NCI-H226 (cell line): ENCODE results near the gene CPS1.

Source experiments
- DNase-seq: peaks from one replicate; pipeline ENCODE4 v3.0.0-alpha.2; 2015

CPS1 gene

DNA sequence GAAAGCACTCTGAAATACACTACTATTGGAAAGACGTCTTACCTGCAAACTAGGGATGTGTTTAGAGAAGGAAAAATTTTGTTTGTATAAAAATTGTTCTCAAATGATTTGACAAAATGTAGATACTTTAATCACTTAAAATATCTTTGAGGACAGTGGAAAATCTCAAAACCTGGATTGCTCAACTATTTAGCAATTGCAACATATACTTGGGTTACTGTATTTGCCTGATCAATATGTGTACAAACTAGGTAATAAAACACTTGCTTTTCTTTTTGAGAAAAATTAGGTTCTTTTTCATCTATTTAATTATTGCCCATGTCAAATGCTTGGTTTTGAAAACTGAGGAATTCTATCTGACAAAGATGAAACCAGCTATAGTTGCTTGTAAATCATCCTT is 60.9 kb downstream of the CPS1 start:
- no peak for DNase-seq

DNA sequence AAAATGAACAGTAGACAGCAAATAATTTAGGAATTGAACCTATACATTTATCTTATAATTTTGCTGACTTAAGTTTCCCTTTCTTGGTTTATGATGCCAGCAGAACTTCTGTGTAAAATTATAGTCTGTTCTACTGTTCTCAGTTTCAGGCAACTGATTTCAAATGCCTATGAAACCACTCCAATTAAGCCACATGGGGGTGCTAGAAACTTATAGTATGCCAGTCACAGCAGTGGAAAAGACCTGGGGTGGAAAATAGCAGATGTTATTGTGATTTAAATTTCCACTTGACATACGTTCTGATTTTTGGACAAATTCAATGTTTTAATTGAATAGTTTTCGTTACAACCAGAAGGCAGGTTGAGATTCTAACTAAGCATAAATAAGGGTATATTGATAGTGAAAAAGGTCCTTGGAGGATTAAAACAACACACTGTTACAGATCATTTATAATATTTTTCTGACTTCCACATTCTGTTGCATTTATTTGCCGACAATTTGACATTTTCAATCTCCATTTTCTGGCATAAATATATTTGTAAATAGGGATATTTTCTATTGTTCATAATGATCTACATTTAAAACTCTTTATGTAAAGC is 61.4 kb downstream of the CPS1 start:
- no peak for DNase-seq

DNA sequence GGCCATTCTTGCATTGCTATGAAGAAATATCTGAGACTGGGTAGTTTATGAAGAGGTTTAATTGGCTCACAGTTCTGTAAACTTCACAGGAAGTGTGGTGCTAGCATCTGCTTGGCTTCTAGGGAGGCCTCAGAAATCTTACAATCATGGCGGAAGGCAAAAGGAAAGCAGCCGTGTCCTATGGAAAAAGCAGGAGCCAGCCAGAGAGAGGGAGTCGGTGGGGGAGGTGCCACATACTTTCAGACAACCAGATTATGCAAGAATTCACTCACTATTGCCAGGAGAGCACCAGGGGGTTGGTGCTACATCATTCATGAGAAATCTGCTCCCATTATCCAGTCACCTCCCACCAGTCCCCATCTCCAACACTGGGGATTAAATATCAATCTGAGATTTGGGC is 64.1 kb downstream of the CPS1 start:
- peak; percentile 1 for DNase-seq

DNA sequence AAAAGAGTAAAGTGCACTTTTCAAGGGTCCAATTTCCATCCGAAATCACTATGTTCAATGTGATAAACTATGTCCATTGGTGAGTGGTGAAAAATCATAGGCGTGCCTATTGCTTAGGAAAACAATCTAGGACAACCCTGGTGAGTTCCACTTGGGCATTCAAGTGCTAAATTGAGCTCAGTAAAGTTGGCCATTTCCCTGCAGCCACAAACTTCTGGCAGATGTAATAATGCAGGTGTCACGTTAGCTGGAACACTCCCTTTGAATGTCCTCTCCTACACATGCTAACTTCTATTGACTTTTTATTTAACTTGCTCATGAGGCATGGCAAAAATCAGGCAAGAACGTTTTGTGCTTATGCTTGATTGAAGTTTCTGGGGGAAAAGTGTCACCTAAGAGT is 67.1 kb downstream of the CPS1 start:
- no peak for DNase-seq

DNA sequence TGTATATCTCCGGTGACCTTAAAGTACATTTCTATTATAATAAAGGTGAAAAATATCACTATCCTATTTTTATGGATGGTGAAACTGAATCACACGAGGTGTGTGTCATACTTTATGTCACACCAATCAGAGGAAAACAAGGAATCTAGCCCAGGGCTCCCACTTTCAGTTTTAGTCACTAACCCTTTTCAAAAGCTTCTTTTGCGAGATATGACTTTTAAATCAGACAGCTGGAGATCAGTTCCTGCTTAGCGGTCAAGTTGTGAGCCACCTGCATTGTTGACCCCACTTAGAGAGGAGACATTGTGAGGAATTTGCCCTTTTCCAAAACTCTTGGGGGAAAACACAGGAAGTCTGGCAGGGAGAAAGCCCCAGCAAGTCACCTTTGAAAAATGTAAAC is 70.5 kb downstream of the CPS1 start:
- DNase-seq, result no peak

DNA sequence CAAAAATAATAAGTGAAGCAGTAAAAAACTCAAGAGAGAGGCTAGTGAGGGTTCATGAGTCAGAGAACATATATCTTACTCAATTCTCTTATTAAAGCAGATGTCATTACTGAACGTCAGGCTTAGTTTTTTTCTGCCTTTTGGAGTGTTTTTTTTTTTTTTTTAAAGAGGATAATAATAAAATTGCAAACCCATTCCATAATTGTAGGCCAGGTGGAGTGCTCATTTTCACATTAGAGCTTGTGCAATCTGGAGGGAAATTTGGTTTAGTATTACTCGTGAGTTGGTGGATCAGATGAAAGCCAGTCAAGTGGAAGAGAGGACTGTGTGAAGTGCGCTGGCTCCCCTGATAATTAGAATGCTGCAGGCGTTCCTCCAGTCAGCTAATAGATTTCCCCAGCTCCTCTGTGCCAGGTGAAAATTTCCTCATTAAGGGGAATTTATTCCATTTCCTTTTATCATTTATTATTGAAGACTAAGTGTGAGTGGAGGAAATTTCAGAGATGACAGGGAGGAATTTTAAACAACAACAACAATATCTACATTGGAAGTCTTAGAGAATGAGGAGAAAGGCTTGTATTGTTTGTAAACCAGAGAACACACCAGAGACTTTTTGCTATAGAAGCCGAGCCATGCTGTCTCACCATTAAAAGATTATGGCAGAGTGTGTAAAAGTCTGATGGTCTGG is 74.6 kb downstream of the CPS1 start:
- no peak for DNase-seq

DNA sequence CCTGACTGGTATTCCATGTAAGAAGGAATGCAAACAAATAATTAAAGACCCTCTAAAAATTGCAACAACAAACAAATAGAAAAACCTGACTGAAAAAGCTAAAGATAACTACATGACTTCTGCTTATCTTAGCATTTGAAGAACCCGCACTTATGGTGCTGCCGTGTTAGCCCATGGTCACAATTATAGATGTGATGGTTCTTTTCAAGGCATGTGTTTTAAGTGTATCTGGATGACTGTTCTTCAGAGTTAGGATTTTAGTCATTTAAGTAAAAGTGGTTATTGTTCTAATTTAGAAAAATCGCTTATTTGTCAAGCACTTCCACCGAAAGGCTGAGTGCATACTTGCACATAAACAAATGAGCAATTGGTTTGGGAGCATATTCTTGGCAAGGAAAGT is 77.3 kb downstream of the CPS1 start:
- no peak for DNase-seq

DNA sequence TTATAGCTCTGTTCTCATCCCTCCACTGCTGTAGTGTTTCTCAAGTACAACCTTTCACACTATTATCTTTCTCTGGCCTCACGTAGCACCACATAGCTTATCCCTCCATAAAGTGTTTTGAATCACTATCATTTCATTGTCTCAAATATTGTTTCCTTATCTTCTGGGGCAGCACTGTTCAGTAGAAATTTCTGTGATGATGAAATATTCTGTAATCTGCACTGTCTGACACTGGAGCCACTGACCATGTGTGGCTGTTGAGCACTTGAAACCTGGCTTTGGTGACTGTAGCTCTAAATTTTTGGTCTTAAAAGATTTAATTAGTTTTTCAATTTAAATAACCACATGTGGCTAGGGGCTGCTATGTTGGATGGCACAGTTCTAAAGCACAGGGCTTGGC is 78.9 kb downstream of the CPS1 start:
- DNase-seq, result peak; percentile 9

DNA sequence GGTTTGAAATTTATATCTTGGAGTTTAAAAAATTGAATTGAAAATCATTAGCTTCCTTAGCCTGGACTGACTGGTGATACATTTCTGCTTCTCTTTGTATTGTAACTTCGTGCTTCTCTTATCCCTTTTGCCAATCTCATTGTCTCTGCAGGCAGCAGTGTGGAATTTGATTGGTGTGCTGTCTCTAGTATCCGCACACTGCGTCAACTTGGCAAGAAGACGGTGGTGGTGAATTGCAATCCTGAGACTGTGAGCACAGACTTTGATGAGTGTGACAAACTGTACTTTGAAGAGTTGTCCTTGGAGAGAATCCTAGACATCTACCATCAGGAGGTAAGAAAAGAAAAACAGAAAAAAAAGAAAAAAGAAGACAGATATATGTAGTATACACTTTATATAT is 85.9 kb downstream of the CPS1 start:
- DNase-seq, result no peak

DNA sequence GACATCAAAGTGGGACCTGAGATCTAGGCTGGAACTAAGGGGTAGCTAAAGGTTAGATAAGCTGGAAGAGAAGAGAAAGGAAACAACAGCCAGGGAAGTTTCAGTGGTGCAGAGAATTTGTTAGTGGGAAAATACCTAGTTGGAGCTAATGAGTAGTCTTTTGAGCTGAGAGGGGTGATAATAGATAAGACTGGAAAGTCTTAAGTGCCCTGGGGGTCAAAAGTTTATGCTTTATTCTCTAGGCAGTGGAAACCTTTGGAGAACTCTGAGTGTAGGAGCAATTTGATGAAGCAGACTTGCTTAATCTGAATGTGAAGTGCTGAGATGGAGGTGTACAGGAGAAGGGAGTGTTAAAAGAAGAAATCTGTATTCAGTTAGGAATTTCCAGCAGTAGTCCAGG is 90.8 kb downstream of the CPS1 start:
- no peak for DNase-seq

DNA sequence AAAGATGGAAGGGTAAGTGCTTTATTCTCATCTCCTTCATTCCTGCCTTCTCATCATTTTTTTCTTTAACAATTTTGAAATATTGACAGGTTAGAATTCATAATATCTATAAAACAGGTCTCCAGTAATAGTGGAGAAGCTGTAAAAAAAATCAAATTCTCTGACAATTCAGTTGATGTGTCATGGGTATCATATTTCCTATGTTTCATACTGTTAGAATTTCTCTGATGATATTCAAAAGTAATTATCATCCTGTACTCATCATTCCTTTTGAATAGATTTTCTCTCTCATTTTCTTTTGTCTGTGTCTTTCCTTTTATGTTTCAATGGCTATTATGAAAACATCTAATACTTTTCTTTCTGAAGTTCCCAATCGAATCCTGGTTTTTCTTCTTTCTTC is 97.7 kb downstream of the CPS1 start:
- no peak for DNase-seq

DNA sequence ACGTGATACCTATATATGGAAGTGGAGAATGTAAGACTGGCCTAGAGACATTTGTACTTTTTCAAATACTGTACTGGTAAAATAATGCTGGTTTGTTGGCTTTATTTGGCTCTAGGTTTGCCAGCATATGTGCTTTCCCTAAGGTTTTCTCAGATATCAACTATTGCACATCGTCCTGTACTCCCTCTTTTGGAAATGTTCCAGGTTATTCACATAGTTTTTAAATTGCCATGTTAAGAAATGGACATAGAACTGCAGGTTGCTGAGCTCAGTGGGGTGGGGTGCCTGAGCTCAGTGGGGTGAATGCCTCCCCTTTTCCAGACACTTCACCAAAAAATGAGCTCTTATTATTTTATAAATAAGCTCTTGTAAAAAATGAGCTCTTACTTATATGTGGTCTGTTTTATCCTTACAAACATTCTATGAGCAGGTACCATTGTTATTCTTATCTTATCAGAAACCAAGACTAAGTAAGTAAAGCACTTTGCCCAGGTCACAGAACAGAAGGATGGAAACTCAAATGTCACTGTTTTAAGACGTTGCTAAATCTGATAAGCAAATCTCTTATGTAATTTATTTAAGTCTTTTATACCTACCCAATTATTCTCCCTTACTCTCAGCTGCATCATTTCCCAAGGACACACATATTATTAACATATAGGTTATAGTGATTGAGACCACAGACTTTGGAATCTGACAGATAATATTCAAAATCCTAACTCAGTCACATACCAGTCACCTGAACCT is 99.0 kb downstream of the CPS1 start:
- peak; percentile 42 for DNase-seq

DNA sequence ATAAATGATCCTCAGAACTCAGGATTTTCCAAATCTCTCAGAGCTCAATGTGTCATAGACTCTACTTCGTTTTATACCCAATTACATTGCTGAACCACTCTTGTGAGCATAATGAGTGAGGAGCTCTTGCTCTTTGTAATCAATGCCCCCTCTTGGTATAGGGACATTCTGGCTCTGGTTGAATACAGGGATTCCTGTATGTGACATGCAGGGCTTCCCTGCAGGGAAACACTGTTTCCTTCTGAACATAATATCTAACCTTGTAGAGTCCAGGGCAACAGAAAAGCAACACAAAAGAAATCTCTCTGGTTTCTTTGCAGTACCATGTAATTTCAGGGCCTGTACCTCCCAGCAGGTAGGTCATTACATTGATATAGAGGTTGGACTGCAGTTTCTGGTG is 101.5 kb downstream of the CPS1 start:
- no peak for DNase-seq

DNA sequence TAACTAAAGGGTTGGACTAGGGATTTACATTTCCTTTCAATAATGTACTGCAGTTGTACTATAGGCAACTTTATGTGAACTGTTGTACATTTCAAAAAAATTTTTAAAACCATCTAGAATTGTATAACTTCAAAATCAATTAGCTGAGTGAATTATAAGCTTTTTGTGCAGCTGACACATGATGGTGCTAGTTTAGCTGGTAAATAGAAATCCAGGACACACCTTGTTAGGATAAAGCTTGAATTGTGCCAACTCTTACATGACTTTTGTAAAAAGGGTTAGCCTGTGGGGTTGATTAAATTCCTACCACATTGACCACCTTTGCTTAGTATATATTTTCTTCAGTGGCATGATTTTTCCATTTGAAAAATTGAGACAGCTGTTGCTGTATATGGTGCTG is 104.4 kb downstream of the CPS1 start:
- DNase-seq, result no peak

DNA sequence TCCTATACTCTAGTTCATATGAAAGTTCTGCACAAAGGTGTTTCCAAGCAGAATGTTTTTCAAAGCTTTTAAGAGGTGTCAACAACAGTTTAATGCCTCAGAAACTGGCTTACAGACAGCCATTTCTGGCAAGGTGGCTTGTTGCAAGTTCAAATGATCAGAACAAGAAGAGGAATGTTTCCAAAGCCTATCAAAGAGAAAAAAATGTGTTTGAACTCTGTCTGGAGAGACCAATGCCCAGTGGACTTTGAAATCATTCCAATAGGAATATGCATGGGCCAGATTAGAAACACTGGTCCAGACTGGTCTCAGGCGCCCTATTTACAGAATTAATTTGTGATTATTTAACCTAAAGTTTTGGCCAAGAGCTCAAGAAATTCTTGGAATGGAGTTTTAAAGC is 106.2 kb downstream of the CPS1 start:
- no peak for DNase-seq

DNA sequence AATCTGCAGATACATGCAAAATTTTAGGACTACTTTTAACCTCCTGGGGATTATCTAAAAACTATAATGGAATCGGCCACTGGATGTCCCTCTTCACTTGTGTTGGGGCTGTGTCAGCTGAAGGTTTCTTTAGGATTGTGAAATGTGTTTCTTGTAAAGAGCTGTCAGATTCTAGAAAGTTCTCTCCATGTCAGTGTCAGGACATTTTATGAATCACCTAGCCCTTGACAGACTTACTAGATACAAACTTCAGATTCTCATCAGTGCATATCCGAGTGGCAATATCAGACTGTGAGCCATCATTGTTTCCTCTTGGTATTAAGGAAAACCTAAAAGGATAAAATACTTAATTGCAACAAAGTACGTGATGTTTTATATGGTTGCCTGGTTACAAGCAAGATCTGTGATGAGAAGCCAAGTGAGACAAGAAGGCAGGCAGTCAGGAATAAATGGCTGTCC is 107.3 kb downstream of the CPS1 start:
- DNase-seq, result peak; percentile 17

DNA sequence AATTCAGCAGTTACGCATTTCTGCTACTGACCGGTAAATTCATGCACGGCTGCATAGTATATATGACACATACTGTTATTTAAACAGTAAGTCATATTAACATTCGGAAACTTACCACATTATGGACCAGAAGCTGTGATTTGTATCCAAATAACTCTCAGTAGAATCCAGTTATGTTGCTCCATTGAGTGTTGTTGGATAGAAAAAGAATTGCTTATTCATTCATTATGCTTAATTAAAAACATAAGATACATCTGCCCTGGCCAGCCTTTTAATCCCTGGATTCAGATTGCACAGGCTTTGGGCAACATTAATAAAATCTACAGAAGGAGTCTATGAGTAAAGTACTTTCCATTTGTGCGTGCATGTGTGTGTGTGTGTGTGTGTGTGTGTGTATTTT is 111.3 kb downstream of the CPS1 start:
- DNase-seq, result no peak

DNA sequence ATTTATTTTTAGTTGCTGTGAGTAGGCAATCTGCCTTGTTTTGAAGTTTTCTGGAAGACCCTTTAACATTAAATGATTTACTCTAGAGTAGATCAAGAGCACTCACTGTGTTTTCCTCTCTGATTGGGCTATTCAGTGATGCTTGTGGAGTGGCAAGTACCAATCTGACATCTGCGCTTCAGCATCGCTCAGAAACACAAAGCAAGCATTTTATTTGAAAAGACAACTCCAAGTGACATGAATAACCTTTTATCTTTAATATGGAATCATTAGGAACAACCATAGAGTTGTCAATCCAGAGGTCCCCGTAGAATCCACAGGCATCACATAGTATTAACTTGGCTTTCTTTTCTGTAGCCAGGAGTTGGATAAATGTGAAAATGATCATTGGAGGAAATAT is 114.7 kb downstream of the CPS1 start:
- no peak for DNase-seq

DNA sequence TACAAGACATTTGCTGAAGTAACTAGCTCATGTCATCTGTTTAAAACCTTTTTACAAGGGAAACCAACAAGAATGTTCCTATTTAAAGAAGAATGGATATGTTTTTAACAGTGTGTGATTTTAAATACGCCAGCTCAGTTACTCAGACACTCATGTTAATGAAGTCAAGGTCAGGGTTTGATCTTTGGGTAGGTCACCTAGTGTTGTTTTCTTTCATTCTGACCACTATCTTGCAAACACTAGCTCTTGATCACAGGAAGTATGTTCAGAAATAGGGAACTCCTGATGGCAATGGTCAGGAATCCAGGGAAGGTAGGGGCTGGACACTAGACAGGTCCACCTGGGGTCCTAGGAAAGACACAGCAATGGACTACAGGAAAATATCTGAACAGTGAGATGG is 116.7 kb downstream of the CPS1 start:
- DNase-seq, result no peak

DNA sequence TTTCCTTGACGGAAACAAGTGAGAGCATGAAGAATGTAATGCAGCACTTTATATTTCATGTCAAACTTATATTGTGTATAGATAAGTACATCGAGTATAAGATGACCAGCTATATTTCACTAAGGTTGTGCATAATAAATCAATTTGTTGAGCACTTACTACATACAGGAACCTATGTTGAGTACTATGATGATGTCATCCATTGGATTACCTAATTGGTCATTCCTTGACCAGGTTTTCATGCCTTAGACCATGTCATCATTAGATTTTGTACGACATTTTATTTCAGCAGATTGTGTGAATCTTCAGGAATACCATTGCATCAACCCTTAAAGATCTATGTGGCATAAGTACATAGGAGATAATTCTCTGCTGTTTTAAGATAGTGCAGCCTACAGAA is 119.7 kb downstream of the CPS1 start:
- DNase-seq, result no peak

DNA sequence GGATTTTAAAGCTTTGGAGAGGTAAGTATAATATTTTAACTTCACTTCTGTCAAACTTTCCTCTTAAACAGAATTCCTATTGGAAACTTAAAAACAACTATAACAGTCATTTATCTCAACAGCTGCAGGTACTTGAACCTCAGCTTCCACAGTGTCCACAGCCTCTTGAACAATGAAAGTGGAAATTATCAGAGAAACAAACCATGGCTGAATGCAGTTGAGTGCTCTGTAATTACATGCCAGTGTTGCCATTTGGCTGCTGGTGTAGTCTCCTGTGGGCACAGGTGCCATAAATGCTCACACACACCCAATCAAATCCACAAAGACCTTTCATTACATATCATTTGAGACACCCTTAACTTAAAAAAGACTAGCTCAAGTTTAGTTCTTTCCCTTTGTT is 125.1 kb downstream of the CPS1 start:
- no peak for DNase-seq

DNA sequence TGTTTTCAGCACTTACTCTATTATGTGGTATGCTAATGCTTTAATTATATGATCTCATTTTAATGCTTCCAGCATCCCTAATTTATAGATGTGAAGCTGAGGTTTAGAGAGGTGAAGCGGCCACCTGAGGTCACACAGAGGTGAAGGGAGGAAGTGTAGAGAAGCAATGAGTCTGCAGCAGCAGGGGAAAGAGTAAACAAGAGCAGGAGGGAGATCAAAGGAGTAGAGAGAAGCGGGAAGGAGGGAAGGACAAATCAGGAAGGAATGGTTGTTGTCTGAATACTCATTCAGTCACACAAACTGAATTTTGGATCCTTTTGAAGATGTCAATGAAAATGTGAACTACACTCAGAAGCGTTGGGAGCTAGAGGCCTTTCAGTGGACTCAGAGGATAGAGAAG is 130.0 kb downstream of the CPS1 start:
- DNase-seq, result no peak

DNA sequence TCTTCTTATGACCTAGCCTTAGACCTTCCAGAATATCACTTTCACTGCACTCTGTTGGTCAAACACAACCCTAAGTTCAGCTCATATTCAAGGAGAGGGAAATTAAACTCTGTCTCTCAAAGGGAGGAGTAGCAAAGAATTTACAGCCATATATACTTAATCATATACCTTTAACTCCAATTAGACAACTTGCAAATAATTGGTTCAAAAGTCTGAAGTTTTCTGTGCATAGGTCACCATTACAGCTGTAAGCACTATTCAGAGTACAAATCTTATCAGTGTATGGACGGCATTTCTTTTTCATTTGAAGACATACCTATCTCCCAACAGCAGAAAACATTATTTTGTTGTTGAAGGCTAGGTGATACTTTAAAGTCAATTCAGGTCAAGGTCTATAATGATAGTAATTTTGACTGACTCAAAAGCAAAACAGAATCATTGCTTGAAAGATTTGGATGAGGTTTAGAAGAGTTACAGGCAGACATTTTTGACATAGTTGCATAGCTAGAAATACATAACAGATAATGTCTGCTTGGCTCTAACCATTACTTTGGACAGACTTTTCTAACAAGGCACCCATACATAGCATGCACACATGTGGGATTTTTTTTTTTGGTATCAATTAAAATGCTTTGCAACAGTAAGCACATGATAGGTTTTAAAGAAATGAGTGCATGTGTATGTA is 131.5 kb downstream of the CPS1 start:
- DNase-seq, result no peak

DNA sequence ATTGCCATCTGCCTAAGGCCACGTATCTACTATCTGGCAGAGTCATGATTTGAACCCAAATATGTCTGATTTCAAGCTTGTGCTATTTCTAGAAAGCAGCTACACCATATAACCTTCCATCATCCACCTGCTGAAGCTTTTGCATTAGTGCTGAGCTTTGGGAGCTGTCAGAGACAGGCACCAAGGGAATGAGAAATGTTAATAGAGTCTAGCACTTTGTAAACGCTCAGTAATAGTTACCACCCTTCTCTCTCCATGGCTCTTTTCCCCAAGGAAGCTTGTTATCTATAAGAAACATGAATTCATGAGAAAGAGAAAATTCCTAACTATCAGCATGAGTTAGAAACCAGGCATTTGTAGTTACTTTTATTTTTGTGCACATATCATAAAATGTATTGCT is 151.5 kb downstream of the CPS1 start:
- DNase-seq, result no peak
